PC-9 (cell line): ENCODE results near the gene SPINK8. TPM values are rescaled to one million over a fixed set of nuclear protein-coding genes. Genes with fewer than 3 reads are reported as not detected.
"Not testable (repeated sequence)": the region's sequence is repeated elsewhere in the genome, so short reads cannot be mapped to it uniquely, and the experiment has no call there.

Experiments
- BruUV-seq: library from RNA; stranded (reverse); fragments of 400-500 nt; replicated peaks from 2 replicates; lab custom pipeline; 2021; lab: Mats Ljungman, UMichigan
- CTCF ChIA-PET: fragments of 300-600 bp; sonication (Branson Sonifier 250); formaldehyde crosslinking; loops from one replicate; lab custom pipeline; 2022; ENCODE audit warnings: antibody characterized with exemption; lab: Charles Lee
- POLR2A ChIA-PET: fragments of 300-600 bp; sonication (Branson Sonifier 250); formaldehyde crosslinking; loops from one replicate; lab custom pipeline; 2022; ENCODE audit warnings: antibody characterized with exemption; ENCODE audit not compliant: unreplicated experiment; lab: Charles Lee
- DNase-seq, 2 experiments: peaks; one replicate each; pipeline versions ENCODE4 v3.0.0 to v3.0.0-alpha.2; 2015 to 2022; ENCODE audit warnings: mixed read lengths in 1 of 2
- H2AFZ ChIP-seq: fragments of 200-600 bp; sonication (generic); 2 replicates; pipeline ENCODE4 v1.8.1; 2017; ENCODE audit warnings: antibody characterized with exemption
- H3F3A ChIP-seq: fragments of 200-600 bp; sonication (generic); 2 replicates; pipeline ENCODE4 v1.8.1; 2017; ENCODE audit warnings: antibody characterized with exemption, mild to moderate bottlenecking, low read depth; ENCODE audit not compliant: insufficient read depth
- H3K27ac ChIP-seq: fragments of 200-600 bp; sonication (generic); 2 replicates; pipeline ENCODE4 v1.6.1; 2016; ENCODE audit warnings: mixed run types
- H3K27me3 ChIP-seq: fragments of 200-600 bp; sonication (generic); 2 replicates; pipeline ENCODE4 v1.6.1; 2016; ENCODE audit warnings: low read depth, mixed run types; ENCODE audit not compliant: insufficient read depth
- H3K36me3 ChIP-seq: fragments of 200-600 bp; sonication (generic); 2 replicates; pipeline ENCODE4 v1.6.1; 2016; ENCODE audit warnings: low read depth, mixed run types
- H3K4me1 ChIP-seq: fragments of 200-600 bp; sonication (generic); replicated peaks from 2 replicates; pipeline ENCODE4 v1.6.1; 2016; ENCODE audit warnings: mixed run types; ENCODE audit not compliant: insufficient read depth
- H3K4me2 ChIP-seq: fragments of 200-600 bp; sonication (generic); 2 replicates; pipeline ENCODE4 v1.6.1; 2017; ENCODE audit warnings: mixed run types
- H3K4me3 ChIP-seq: fragments of 200-600 bp; sonication (generic); 2 replicates; pipeline ENCODE4 v1.6.1; 2016; ENCODE audit warnings: mixed run types
- H3K79me2 ChIP-seq: fragments of 200-600 bp; sonication (generic); 2 replicates; pipeline ENCODE4 v1.6.1; 2017; ENCODE audit warnings: low read depth, mixed run types
- H3K9me2 ChIP-seq: fragments of 200-600 bp; sonication (generic); 2 replicates; pipeline ENCODE4 v1.8.1; 2017; ENCODE audit warnings: mild to moderate bottlenecking; ENCODE audit not compliant: insufficient read depth
- H3K9me3 ChIP-seq: fragments of 200-600 bp; sonication (generic); 2 replicates; pipeline ENCODE4 v1.8.1; 2016; ENCODE audit warnings: low read depth; ENCODE audit not compliant: insufficient read depth
- H4K20me1 ChIP-seq: fragments of 200-600 bp; sonication (generic); 2 replicates; pipeline ENCODE4 v1.8.1; 2017; ENCODE audit not compliant: insufficient read depth
- EZH2 ChIP-seq: fragments of 200-600 bp; sonication (generic); IDR thresholded peaks from 2 replicates; pipeline ENCODE4 v1.8.0; 2017; ENCODE audit warnings: antibody characterized with exemption, low read depth
- intact Hi-C: fragments of 100-400 bp; cut with micrococcal nuclease; formaldehyde crosslinking; loops from one replicate; pipeline ENCODE4 v1.10.0; 2022; ENCODE audit not compliant: unreplicated experiment
- total RNA-seq: library from RNA; stranded (reverse); gene quantifications from 2 replicates; pipeline ENCODE4 v1.2.3, GENCODE V29; 2021
- TF ChIP-seq, protein P1 (sequence below): fragments of 200-600 bp; sonication (generic); conservative IDR thresholded peaks from 2 replicates; pipeline ENCODE4 v1.6.1; 2017; ENCODE audit warnings: mixed run types, antibody characterized with exemption, mild to moderate bottlenecking, moderate library complexity

SPINK8 gene
- total RNA-seq, 1 experiment from 2014 or later: not detected

DNA sequence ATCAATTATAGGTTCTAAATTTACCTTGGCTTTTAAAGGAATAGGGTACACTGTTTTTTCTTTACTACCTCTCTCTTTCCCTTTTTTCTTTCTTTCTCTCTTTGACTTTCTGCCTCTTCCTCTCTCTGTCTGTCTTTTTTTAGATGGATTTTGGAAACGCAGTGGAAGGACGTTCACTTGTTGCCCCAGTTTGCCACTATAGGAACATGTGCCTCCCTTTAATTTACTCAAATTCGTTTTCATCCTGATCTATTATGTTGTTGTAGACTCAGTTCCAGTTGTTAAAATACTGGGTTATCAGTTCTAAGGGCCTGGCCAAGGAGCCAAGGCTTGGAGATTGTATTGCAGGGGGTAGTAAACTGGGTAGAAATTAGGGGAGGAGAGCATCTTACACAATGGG is 1.1 kb upstream of the SPINK8 start:
- Histone ChIP-seq H3K4me2 (no peak overlapping the region), H4K20me1 (no peaks in the 10 kb centered on the region), H3K4me1 (no peaks in the 10 kb centered on the region), H3K36me3 (no peaks in the 10 kb centered on the region), H3K4me3 (no peak overlapping the region), H3K79me2 (no peaks in the 10 kb centered on the region), H2AFZ (no peak overlapping the region), H3F3A (no peaks in the 10 kb centered on the region), H3K9me3 (no peaks in the 10 kb centered on the region), H3K9me2 (no peaks in the 10 kb centered on the region), H3K27me3 (no peaks in the 10 kb centered on the region), H3K27ac (no peak overlapping the region)
- intact Hi-C loops: no loop called here
- CTCF ChIA-PET: no interaction called here
- TF ChIP-seq EZH2: no peak
- TF ChIP-seq, protein P1, sequence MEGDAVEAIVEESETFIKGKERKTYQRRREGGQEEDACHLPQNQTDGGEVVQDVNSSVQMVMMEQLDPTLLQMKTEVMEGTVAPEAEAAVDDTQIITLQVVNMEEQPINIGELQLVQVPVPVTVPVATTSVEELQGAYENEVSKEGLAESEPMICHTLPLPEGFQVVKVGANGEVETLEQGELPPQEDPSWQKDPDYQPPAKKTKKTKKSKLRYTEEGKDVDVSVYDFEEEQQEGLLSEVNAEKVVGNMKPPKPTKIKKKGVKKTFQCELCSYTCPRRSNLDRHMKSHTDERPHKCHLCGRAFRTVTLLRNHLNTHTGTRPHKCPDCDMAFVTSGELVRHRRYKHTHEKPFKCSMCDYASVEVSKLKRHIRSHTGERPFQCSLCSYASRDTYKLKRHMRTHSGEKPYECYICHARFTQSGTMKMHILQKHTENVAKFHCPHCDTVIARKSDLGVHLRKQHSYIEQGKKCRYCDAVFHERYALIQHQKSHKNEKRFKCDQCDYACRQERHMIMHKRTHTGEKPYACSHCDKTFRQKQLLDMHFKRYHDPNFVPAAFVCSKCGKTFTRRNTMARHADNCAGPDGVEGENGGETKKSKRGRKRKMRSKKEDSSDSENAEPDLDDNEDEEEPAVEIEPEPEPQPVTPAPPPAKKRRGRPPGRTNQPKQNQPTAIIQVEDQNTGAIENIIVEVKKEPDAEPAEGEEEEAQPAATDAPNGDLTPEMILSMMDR: no peak
- DNase-seq: no peak
- POLR2A ChIA-PET: interaction anchor here (0.7 kb wide), 1 partner anchor 40 kb away, joined by 6 read pairs; no protein-coding TSS in a partner anchor
- no TSS peak for BruUV-seq

DNA sequence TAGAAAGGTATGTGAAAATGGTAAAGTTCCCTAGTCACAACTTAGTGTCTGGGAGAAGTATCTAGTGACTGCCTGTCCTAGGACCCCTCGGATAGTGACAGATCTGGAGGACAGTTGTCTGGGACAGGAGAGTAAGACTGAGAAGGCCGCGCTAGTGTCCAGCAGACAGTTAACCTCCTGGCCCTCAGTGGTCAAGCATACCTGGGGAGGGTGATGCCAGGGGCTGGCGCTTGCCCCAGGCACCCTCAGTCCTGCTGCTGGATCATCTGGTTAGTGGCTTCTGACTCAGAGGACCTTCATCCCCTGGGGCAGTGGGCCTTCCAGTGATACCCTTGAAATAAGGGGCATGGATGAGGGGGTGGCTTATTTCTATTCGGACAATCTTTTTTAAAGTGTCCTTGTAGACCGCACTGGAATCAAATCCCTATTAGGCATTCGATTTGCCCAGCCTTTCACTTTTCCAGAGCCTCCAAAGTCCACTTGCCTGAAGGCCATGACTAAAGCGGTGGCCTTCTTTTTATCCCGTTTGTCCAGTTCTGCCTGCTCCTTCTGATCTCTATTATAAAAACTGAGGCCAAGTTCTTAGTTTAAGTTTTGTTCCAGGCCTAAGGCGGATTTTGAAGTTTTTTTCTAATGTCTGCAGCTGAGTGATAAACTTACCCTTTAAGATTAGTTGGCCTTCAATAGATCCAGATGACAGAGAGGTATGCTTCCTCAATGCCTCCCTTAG is 1.6 kb downstream of the SPINK8 start:
- intact Hi-C loops, H3K27me3 ChIP-seq, H3K27ac ChIP-seq, H3F3A ChIP-seq, H3K9me2 ChIP-seq, BruUV-seq, H3K4me2 ChIP-seq, CTCF ChIA-PET, H3K4me3 ChIP-seq, H3K4me1 ChIP-seq, H3K79me2 ChIP-seq, H3K36me3 ChIP-seq, H2AFZ ChIP-seq, H3K9me3 ChIP-seq, H4K20me1 ChIP-seq: not testable (repeated sequence)
- peak in 1 of 2 experiments; percentile 32 for DNase-seq
- POLR2A ChIA-PET: interaction anchor here (0.6 kb wide), 1 partner anchor 42 kb away, joined by 5 read pairs; no protein-coding TSS in a partner anchor

DNA sequence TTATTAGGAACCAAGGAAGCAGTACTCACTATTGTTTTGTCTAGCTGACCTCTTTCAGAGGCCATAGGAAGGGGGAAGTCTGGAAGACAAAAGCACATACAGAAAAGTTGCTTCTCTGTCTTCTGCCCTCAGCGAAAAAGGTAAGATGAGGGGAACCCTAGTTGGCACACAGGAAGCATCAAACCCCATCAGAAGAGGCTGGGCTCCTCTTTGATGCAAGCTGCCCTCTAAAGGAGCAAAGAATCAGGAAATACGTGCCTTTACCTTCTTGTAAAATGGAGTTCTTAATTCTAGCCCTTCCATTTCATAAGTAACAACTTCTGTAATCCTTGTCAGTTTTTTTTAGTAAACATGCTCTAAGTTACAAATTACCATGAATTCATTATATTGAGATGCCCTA is 12.5 kb downstream of the SPINK8 start:
- intact Hi-C loops: no loop called here
- Histone ChIP-seq H3K4me3 (no peak overlapping the region), H3K9me3 (no peaks in the 10 kb centered on the region), H3F3A (no peaks in the 10 kb centered on the region), H3K27me3 (no peaks in the 10 kb centered on the region), H3K4me2 (no peak overlapping the region), H3K4me1 (no peaks in the 10 kb centered on the region), H3K27ac (no peak overlapping the region), H4K20me1 (no peaks in the 10 kb centered on the region), H2AFZ (no peak overlapping the region), H3K9me2 (no peaks in the 10 kb centered on the region; the same call in 1 of the 2 replicates), H3K36me3 (no peaks in the 10 kb centered on the region), H3K79me2 (no peaks in the 10 kb centered on the region)
- TF ChIP-seq, protein P1: no peak
- TF ChIP-seq EZH2: no peak
- no TSS peak for BruUV-seq
- ChIA-PET POLR2A (no interaction called here), CTCF (interaction anchor here (0.5 kb wide), 1 partner anchor 178 kb away, joined by 12 read pairs; no protein-coding TSS in a partner anchor)
- no peak for DNase-seq
